Measurements from ENCODE around the gene HPF1.

GRCh38 chr4:169715826-169716225, 41.9 kb downstream of the HPF1 start:
- TF ChIP-seq POLR2A (IDR thresholded peaks at IDR 0.05) (no peak), CTCF (IDR thresholded peaks at IDR 0.05) (no peak), POLR2AphosphoS5 (IDR thresholded peaks at IDR 0.05) (no peak)

Data from breast epithelium (tissue), 3 donors.